ENCODE data around the gene ANKRD37.

ANKRD37 gene

GRCh38 chr4:185396724-185397385 lies at the start of gene ANKRD37:
Gene ANKRD37, plus strand, starts transcription at chr4:185396841. Its CDS starts 83 bp downstream, at chr4:185396924.
- TF ChIP-seq CTCF (IDR thresholded peaks at IDR 0.05; ENCODE audit: low read depth, low read length, missing control alignments) = peak; percentile 33
- in situ Hi-C loops (cut with HindIII; ENCODE audit: low pct_ligation_motif_present, low sequenced_read_pairs) = no loop called here

GRCh38 chr4:185346975-185347601 lies 49.6 kb upstream of the ANKRD37 start:
- in situ Hi-C loops (cut with HindIII; ENCODE audit: low pct_ligation_motif_present, low sequenced_read_pairs) = no loop called here
- no peak for TF ChIP-seq CTCF (IDR thresholded peaks at IDR 0.05; ENCODE audit: low read depth, low read length, missing control alignments)
- Histone ChIP-seq H3K4me3 (ENCODE audit: low read depth, low read length) (no peak overlapping the region), H3K27ac (peak overlapping the region; percentile 52), H3K27me3 (replicated peaks) (no peaks in the 10 kb centered on the region), H3K36me3 (replicated peaks) (peaks cover 11% of the 10 kb centered on the region)
- DNase-seq = peak; percentile 80

More at GRCh38 chr4:185396724-185397385, at the start of gene ANKRD37:
- peak within 1 kb of the TSS; percentile 93 for H3K27ac ChIP-seq
- H3K27me3 ChIP-seq (replicated peaks) = no peaks in the 10 kb centered on the region
- peak; percentile 38 for DNase-seq
- no peaks in the 10 kb centered on the region for H3K36me3 ChIP-seq (replicated peaks)
- H3K4me3 ChIP-seq (ENCODE audit: low read depth, low read length) = peak within 1 kb of the TSS; percentile 70

GRCh38 chr4:185351691-185352090 lies 45.0 kb upstream of the ANKRD37 start:
- no peak overlapping the region for H3K27ac ChIP-seq
- in situ Hi-C loops (cut with HindIII; ENCODE audit: low pct_ligation_motif_present, low sequenced_read_pairs) = no loop called here
- H3K4me3 ChIP-seq (ENCODE audit: low read depth, low read length) = no peak overlapping the region
- TF ChIP-seq CTCF (IDR thresholded peaks at IDR 0.05; ENCODE audit: low read depth, low read length, missing control alignments) = no peak
- no peaks in the 10 kb centered on the region for H3K27me3 ChIP-seq (replicated peaks)
- DNase-seq = no peak
- peaks cover 16% of the 10 kb centered on the region for H3K36me3 ChIP-seq (replicated peaks)

- no peak overlapping the region for H3K27ac ChIP-seq
- H3K4me3 ChIP-seq (ENCODE audit: low read depth, low read length) = no peak overlapping the region
- H3K27me3 ChIP-seq (replicated peaks) = no peaks in the 10 kb centered on the region
- TF ChIP-seq CTCF (IDR thresholded peaks at IDR 0.05; ENCODE audit: low read depth, low read length, missing control alignments) = no peak
- no peak for DNase-seq
- peaks cover 16% of the 10 kb centered on the region for H3K36me3 ChIP-seq (replicated peaks)
- in situ Hi-C loops (cut with HindIII; ENCODE audit: low pct_ligation_motif_present, low sequenced_read_pairs) = no loop called here
Observed at GRCh38 chr4:185352202-185352601, 44.4 kb upstream of the ANKRD37 start.

GRCh38 chr4:185352741-185353140 lies 43.9 kb upstream of the ANKRD37 start:
- H3K4me3 ChIP-seq (ENCODE audit: low read depth, low read length) = no peak overlapping the region
- H3K36me3 ChIP-seq (replicated peaks) = peaks cover 12% of the 10 kb centered on the region
- DNase-seq = no peak
- no peak for TF ChIP-seq CTCF (IDR thresholded peaks at IDR 0.05; ENCODE audit: low read depth, low read length, missing control alignments)
- H3K27me3 ChIP-seq (replicated peaks) = no peaks in the 10 kb centered on the region
- in situ Hi-C loops (cut with HindIII; ENCODE audit: low pct_ligation_motif_present, low sequenced_read_pairs) = no loop called here
- no peak overlapping the region for H3K27ac ChIP-seq
